ENCODE results near the gene UBE4B.

GRCh38 chr1:10114746-10115145 is 82.0 kb downstream of the UBE4B start:
- TF ChIP-seq EZH2 (IDR thresholded peaks at IDR 0.05; ENCODE audit: insufficient read depth, poor library complexity, severe bottlenecking) (no peak), EZH2phosphoT487 (IDR thresholded peaks at IDR 0.05; ENCODE audit: insufficient read depth, low read depth) (no peak)

Data from GM23248 (cell line).